ENCODE data around the gene SH2D3C.
"Not testable (repeated sequence)": the region's sequence is repeated elsewhere in the genome, so short reads cannot be mapped to it uniquely, and the experiment has no call there.

Gene SH2D3C

DNA sequence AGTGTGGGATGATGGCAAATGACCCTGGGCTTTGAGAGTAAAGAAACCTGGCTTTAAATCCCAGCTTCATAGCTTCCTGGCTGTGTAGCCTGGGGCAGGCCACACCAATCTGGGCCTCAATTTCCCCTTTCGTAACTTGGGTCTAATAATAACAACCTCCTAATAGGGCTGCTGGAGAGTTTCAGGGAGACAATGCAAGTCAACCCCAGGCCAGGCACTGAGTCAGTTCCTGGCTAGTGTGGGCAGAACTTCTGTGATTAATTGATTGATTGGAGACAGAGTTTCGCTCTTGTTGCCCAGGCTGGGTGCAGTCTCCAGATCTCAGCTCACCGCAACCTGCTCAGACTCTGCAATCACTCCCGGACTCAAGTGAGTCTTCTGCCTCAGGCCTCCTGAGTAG is 3.3 kb upstream of the SH2D3C start:
- peaks cover 12% of the 10 kb centered on the region for H3K4me1 Mint-ChIP-seq
- no peaks in the 10 kb centered on the region for H3K9me3 Mint-ChIP-seq
- peaks cover 5% of the 10 kb centered on the region for H3K36me3 Mint-ChIP-seq (ENCODE audit: low read depth)
- TF ChIP-seq, protein P1, sequence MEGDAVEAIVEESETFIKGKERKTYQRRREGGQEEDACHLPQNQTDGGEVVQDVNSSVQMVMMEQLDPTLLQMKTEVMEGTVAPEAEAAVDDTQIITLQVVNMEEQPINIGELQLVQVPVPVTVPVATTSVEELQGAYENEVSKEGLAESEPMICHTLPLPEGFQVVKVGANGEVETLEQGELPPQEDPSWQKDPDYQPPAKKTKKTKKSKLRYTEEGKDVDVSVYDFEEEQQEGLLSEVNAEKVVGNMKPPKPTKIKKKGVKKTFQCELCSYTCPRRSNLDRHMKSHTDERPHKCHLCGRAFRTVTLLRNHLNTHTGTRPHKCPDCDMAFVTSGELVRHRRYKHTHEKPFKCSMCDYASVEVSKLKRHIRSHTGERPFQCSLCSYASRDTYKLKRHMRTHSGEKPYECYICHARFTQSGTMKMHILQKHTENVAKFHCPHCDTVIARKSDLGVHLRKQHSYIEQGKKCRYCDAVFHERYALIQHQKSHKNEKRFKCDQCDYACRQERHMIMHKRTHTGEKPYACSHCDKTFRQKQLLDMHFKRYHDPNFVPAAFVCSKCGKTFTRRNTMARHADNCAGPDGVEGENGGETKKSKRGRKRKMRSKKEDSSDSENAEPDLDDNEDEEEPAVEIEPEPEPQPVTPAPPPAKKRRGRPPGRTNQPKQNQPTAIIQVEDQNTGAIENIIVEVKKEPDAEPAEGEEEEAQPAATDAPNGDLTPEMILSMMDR (IDR thresholded peaks at IDR 0.05; ENCODE audit: unreplicated experiment in 3 of 3), result no peak
- no peak overlapping the region for H3K27ac Mint-ChIP-seq
- H3K4me3 Mint-ChIP-seq, result peak overlapping the region in 1 of 3 experiments; percentile 53
- no peaks in the 10 kb centered on the region for H3K27me3 Mint-ChIP-seq (ENCODE audit: low read depth)

DNA sequence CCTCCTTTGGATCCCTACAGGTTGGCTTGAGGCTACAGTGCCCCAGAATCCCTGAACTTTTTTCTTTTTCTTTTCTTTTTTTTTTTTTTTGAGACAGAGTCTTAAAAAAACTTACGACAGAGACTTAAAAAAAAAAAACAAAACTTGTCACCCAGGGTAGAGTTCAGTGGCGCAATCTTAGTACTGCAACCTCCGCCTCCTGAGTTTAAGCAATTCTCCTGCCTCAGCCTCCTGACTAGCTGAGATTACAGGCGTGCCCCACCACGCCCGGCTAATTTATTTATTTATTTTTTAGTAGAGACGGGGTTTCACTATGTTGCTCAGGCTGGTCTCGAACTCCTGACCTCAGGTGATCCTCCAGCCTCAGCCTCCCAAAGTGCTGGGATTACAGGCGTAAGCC is 2.4 kb upstream of the SH2D3C start:
- H3K27ac Mint-ChIP-seq; H3K4me3 Mint-ChIP-seq; H3K27me3 Mint-ChIP-seq (ENCODE audit: low read depth); H3K9me3 Mint-ChIP-seq; H3K36me3 Mint-ChIP-seq (ENCODE audit: low read depth): not testable (repeated sequence)
- H3K4me1 Mint-ChIP-seq, result peaks cover 12% of the 10 kb centered on the region

DNA sequence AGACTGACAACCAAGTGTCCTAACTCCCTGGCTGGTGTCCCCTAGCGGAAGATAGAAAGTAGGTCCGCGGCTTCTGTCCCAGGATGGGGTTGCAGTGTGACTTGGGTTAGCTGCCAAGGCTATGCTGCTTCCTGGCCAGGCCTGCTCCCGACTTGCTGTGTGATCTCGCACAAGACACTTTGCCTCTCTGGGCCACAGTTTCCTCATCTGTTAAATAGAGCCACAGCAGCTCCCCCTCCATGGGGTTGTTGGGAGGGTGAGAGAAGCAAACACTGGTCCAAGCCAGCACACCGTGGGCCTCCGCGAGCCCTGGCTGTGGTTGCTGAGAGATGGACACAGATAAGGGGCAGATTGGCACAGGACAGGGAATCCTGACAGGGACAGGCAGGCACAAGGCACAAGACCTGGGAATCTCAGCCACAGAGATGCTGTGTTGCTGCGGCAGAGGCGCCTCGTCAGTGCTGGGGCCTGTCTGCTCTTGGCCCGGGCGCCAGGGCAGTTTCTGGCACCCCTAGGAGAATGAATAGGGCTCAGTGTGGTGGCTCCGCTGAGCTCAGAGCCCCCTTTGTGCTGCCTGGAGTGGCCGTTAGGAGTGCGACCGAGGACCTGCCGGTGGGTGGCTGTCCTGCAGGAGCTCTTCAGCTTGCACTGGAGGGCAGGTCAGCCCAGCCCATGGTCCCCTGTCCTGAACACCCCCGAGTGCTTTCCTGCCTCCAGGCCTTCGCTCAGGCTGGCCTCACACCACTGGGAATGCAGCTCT is 1.8 kb upstream of the SH2D3C start:
- Mint-ChIP-seq H3K9me3 (no peaks in the 10 kb centered on the region), H3K27me3 (ENCODE audit: low read depth) (no peaks in the 10 kb centered on the region), H3K36me3 (ENCODE audit: low read depth) (no peaks in the 10 kb centered on the region), H3K4me3 (no peak overlapping the region), H3K27ac (peak overlapping the region in 1 of 3 experiments; percentile 37), H3K4me1 (peaks cover 12% of the 10 kb centered on the region)
- TF ChIP-seq, protein P1 (IDR thresholded peaks at IDR 0.05; ENCODE audit: unreplicated experiment in 3 of 3), result no peak

DNA sequence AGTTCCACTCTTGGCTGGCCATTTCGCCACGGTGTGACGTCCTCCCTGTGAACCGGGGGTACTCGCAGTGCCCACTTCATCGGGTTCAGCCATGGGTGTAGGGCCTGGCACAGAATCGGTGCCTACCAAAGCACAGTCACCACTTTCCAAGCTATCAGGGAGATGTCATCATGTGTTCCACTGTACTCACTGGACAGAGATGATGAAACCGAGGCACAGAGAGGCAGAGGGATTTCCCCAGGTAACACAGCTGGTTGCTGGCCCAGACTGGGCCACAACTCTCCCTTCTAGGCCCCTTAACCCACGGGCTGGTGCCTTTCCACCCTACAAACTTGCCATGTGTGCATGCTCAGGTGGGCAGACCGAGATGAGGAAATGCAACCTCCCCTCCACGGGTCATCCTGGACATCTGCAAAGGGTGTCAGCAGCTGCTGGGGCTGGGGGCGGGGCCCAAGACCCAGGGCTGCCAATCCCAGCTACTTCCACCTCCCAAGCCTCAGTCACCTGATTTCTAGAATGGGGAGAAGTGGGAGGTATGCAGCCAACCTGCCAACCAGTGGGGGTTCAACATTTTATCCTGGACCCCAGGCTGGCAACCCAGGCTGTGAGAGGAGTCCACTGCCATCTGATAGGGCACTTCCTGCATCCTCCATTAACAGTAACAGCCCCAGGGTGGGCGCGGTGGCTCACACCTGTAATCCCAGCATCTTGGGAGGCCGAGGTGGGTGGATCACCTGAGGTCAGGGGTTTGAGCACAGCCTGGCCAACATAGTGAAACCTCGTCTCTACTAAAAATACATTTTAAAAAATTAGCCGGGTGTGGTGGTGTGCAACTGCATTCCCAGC is 893 bp upstream of the SH2D3C start:
- Mint-ChIP-seq H3K4me1 (peaks cover 12% of the 10 kb centered on the region), H3K27me3 (ENCODE audit: low read depth) (no peaks in the 10 kb centered on the region), H3K4me3 (no peak overlapping the region), H3K9me3 (no peaks in the 10 kb centered on the region), H3K36me3 (ENCODE audit: low read depth) (no peaks in the 10 kb centered on the region), H3K27ac (peak overlapping the region in 1 of 3 experiments; percentile 50)
- TF ChIP-seq, protein P1 (IDR thresholded peaks at IDR 0.05; ENCODE audit: unreplicated experiment in 3 of 3), result no peak

DNA sequence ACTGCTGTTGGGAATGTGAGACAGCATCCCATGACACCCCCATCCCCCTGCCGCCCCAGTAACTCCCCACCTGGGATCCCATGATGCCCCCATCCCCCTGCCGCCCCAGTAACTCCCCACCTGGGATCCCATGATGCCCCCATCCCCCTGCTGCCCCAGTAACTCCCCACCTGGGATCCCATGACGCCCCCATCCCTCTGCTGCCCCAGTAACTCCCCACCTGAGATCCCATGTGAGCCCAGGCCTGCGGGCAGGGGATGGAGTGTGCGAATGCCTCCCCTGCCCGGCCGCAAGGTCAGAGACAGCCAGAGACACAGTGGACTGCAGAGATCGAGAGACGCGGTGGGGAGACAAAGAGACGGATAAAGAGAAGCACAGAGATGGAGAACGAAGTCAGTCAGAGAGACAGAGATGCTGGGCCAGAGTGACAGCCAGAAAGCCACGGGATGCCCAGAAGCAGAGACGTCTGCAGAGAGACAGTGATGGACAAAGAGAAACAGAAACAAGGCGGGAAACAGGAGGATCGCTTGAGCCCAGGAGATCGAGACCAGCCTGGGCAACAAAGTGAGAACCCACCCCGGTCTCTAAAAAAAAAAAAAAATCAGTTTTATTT is 992 bp downstream of the SH2D3C start:
- peak overlapping the region; percentile 49 to 57 (median 51) for H3K4me3 Mint-ChIP-seq
- no peaks in the 10 kb centered on the region for H3K9me3 Mint-ChIP-seq
- H3K36me3 Mint-ChIP-seq (ENCODE audit: low read depth), result no peaks in the 10 kb centered on the region
- H3K4me1 Mint-ChIP-seq, result peaks cover 12% of the 10 kb centered on the region
- peaks cover 3% of the 10 kb centered on the region for H3K27me3 Mint-ChIP-seq (ENCODE audit: low read depth)
- TF ChIP-seq, protein P1 (IDR thresholded peaks at IDR 0.05; ENCODE audit: unreplicated experiment in 3 of 3), result no peak
- H3K27ac Mint-ChIP-seq, result peak overlapping the region in 2 of 3 experiments; percentile 41 to 48

DNA sequence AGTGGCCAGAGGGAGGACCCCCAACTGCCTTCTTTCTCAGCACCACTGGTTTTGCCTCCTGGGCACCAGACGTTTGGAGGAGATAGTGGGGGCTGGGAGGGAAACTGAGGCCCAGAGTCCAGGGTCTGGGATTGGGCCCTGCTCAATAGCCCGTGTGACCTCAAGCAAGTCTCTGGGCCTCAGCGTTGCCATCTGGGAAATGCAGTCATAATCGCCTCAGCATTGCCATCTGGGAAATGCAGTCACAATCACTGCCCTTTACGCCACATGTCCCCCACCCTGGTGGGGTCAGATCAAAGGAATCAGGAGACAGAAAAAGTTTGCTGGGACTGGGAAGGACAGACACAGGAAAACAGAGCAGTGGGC is 1.6 kb downstream of the SH2D3C start:
- H3K36me3 Mint-ChIP-seq (ENCODE audit: low read depth), result no peaks in the 10 kb centered on the region
- H3K27me3 Mint-ChIP-seq (ENCODE audit: low read depth), result peaks cover 3% of the 10 kb centered on the region
- H3K9me3 Mint-ChIP-seq, result no peaks in the 10 kb centered on the region
- TF ChIP-seq, protein P1 (IDR thresholded peaks at IDR 0.05; ENCODE audit: unreplicated experiment in 3 of 3), result no peak
- no peak overlapping the region for H3K27ac Mint-ChIP-seq
- peak overlapping the region; percentile 43 to 50 (median 50) for H3K4me3 Mint-ChIP-seq
- H3K4me1 Mint-ChIP-seq, result peaks cover 12% of the 10 kb centered on the region
